ENCODE results near the gene SLAIN2.

SLAIN2 gene

DNA sequence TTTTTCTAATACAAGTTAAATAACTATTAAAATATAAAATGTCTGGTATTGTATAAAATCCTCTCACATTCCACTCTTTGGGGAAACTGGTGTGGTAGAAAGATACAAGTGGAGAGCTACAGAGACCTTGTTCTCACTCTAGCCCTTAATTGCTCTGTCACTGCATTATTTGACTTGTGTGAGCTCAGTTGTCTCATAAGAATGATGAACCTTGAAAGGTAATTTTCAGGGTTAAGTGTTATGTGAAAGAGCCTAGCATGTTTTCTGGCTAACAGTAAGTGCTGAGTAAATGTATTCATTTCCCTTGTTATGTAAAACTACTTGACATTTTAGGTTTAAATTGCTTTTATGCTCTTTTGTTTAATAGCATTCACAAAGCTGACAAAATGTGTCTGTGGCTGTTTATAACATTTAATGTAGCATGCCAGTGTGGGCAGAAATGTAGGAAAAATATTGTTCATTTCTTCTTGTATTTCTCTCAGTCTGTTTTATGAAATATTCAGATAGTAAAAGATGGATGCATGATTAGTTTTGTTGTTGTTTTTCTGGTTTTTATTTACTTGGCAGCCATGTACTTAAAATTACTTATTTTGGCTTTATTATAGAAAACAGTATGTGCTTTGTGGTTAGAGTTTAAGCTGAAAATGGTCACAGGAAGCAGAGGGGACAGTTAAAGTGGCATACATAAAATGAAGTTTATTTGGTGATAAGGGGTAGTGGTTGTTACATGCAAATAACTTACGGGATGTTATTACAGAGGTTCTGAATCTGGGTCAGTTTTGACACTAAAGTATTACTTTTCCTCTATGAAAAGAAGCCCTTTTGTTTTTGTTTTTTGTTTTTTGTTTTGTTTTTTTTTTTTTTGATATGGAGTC lies 29.2 kb downstream of the SLAIN2 start:
- DNase-seq, result peak; percentile 8

- no peak for DNase-seq
Observed at GRCh38 chr4:48372272-48372671, 30.9 kb downstream of the SLAIN2 start.

DNA sequence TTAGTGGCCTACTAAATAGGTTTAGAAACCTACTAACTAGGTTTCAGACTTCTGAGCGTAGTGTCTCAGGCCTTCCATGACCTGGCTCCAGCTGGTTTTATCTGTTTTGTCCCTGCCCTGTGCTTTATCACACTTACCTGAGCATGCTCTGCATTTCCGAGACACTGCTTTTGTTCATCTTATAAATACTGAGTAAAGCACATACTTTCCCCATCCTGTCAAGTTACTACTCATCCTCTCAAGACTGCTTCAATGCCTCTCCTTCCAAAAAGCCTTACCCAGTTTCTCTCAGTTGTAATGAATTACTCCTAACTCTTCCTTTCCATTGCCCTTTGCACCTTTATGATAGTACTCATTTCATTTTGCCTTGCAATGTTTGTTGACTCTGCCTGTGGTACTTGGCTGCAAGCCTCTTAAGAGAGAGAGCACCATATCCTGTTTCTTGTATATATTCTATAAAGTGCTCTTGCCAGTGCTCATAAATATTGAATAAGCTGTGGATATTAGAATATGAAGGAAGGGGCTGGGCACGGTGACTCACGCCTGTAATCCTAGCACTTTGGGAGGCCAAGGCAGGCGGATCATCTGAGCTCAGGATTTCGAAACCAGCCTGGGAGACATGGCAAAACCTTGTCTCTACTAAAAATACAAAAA lies 34.4 kb downstream of the SLAIN2 start:
- no peak for DNase-seq

- no peak for DNase-seq
Observed at GRCh38 chr4:48379587-48380180, 38.4 kb downstream of the SLAIN2 start.

DNA sequence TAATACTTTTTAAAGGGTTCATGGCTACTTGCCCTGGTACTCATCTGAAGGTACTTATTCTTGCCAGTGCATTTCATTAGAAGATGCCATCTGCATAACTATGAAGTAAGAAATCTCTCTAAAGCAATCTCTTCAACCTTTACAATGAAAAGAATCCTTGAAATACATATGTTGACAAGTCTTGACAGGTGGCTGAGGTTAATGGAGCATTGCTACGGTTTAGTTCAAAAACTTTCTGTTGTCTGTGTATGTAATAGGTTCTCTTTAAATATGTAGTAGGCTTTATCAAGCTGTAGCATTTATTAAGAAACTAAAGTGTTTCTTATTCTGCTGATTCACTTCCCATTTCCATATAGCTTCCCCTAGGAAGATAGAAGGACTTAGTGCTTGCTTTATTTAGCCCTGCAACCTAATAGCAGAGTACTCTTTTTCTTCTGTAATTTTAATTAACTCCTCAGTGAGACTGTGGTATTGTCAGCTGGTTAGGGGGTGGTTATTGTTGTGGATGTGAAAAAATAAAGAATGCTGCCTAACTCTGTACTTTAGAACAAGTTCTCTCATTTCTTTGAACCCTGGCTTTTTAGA lies 39.3 kb downstream of the SLAIN2 start:
- DNase-seq, result peak; percentile 46

DNA sequence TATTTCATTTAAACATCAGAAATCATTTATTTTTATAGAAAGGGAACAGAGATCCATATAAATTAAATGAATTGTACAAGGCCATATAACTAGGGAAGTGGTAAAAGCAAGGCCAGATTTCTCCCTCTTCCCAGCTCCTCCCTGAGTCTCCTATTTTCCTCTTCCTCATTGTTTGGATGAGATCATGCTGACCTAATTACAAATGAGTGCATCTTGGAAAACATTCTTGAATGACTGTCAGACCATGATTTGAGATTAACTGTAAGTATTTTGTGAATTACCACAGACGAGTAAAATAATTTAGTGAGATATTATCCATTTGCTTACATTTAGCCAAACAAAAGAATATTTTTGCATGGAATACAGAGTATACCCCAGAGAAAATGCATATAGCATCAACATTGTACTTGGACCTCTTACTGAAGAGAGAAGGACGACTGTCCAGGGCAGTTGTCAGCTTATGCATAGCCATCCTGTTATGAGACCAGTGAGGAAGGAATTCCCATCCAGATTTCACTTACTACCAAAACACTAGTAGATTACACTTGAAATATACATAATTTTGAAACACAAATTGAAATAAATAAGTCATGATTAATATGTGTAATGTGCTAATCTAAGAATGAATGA lies 47.3 kb downstream of the SLAIN2 start:
- no peak for DNase-seq

DNA sequence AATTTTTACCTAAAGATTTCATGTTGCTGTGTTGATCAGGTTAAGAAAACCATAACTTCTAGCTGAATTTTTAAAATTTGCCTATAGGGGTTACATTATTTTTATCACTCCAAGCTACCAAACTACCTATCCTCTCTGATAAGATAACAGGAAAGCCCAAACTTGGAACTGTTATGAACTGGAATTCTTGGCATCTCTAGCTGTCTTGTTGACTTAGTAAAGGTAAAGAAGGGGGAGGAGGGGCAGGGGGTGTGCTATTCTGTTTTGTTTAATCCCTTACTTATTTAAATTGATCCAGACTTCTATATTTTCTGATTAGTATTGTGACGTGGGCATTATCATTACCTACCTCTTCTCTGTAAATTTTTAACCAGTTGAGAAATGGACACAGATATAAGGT lies 54.7 kb downstream of the SLAIN2 start:
- no peak for DNase-seq

DNA sequence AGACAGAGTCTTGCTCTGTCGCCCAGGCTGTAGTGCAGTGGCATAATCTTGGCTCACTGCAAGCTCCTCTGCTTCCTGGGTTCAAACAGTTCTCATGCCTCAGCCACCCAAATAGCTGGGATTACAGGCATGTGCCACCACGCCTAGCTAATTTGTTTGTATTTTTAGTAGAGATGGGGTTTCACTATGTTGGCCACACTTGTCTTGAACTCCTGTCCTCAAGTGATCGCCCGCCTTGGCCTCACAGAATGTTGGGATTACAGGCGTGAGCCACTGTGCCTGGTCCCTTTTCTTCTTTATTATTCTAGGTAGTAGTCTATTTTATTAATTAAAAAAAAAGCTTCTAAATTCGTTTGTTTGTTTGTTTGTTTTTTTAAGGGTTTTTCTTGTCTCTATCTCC lies 59.1 kb downstream of the SLAIN2 start:
- DNase-seq, result no peak

GRCh38 chr4:48403358-48403757 lies 62.0 kb downstream of the SLAIN2 start:
- DNase-seq, result no peak

DNA sequence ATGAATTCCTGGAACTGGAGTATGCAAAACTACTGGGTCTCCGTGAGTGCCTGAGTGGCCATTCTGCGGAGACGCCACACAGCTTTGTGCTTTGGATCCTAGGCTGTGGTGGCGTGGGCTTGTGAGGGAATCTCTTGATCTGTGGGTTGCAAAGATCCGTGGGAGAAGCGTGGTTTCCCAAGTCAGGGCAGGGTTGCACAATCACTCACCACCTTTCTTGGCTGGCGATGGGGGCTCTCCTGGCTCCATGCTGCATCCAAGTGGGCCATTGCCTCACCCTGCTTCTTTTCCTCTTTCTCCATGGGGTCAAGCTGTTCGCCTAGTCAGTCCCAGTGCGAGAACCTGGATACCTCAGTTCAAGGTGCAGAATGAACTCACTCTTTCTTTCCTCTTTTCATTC lies 62.5 kb downstream of the SLAIN2 start:
- DNase-seq, result peak; percentile 14

GRCh38 chr4:48405924-48406323 lies 64.6 kb downstream of the SLAIN2 start:
- DNase-seq, result no peak

GRCh38 chr4:48409203-48409602 lies 67.9 kb downstream of the SLAIN2 start:
- DNase-seq, result no peak

- DNase-seq, result no peak
Observed at GRCh38 chr4:48410812-48411211, 69.5 kb downstream of the SLAIN2 start.

DNA sequence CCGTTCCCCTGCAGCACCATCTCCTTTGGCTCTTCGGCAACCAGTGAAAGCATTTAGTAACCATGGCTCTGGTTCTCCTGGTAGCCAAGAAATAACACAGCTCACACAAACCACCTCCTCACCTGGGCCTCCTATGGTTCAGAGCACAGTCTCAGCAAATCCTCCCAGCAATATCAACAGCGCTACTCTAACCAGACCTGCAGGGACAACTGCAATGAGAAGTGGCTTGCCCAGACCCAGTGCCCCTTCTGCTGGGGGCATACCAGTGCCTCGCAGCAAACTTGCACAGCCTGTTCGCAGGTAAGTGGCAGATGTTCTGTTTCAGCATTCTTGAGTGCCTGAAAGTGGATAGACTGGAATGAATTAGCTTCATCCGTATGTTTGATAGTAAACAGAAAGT lies 78.8 kb downstream of the SLAIN2 start:
- no peak for DNase-seq

- DNase-seq, result no peak
Observed at GRCh38 chr4:48421101-48421500, 79.8 kb downstream of the SLAIN2 start.

- no peak for DNase-seq
Observed at GRCh38 chr4:48428926-48429325, 87.6 kb downstream of the SLAIN2 start.

- DNase-seq, result no peak
Observed at GRCh38 chr4:48429709-48430474, 88.6 kb downstream of the SLAIN2 start.

GRCh38 chr4:48431401-48431800 lies 90.1 kb downstream of the SLAIN2 start:
- DNase-seq, result peak; percentile 16

GRCh38 chr4:48432017-48432416 lies 90.7 kb downstream of the SLAIN2 start:
- no peak for DNase-seq

DNA sequence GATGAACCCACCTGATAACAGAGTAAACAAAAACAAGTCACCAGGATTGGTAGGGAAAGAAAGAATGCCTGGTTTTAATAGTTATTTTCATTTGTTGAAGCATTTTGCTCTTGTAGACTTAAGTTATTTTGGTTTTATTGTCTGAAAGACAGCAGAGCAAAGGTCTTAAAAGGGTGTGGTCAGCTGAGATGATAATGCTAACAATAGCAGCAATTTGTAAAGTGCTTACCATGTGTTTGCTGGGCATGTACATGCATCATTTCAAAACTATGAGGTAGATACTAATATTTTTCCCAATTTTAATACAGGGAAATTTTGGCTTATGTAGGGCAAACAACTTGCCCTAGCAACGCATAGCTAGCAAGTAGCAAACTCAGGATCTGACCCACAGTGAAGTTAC lies 95.0 kb downstream of the SLAIN2 start:
- no peak for DNase-seq

DNA sequence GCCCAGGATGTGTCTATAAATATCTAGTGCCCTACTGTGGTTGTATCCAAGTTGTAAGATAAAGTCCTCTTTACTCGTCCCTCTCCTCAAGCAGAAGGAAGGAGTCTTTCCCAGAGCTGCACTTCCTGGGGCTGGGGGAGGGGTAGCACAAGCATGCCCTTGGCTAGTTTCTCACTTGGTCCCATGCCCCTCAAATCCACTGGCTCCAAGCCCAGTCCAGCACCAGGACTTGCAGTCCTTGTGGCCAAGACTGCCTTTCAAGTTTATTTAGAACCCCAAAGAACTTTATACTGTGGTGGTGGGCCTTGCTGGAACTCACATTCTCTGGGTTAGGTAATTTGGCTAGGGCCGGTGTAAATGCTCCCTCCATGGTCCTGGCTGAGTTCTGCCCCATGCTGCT lies 98.7 kb downstream of the SLAIN2 start:
- no peak for DNase-seq

DNA sequence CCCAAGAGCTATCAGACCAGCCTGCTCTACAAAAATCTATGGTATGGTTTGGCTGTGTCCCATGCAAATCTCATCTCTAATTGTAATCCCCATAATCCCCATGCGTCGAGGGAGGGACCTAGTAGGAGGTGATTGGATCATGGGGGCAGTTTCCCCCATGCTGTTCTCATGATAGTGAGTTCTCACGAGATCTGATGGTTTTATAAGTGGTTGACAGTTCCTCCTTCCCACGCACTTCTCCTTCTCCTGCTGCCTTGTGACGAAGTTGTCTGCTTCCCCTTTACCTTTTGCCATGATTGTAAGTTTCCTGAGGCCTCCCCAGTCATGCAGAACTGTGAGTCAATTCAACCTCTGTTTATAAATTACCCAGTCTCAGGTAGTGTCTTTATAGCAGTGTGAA lies 99.6 kb downstream of the SLAIN2 start:
- peak; percentile 83 for DNase-seq

All from OCI-M1 (cell line).